Tibial nerve (tissue), 4 donors: ENCODE measurements around the gene FDXR. TPM values are rescaled to one million over a fixed set of nuclear protein-coding genes. Genes with fewer than 3 reads are reported as not detected.
A peak's percentile ranks its signal among the peaks of the same experiment; 100 is the strongest.

ENCODE experiments used
- DNase-seq, 2 donors: peaks; one replicate each; pipeline ENCODE4 v3.0.0-alpha.2; 2019; ENCODE audit warnings: low spot score in 2 of 2
- H3K27ac ChIP-seq, 4 donors: fragments of 200-600 bp; sonication (generic) in 3 of 4; one replicate each; pipeline ENCODE4 v1.5.1; 2017 to 2019; ENCODE audit warnings: mild to moderate bottlenecking in 1 of 4
- H3K27me3 ChIP-seq, 2 donors: fragments of 200-600 bp; sonication (generic) in 1 of 2; one replicate each; pipeline versions ENCODE4 v1.5.1 to v1.6.0; 2017 to 2019
- H3K36me3 ChIP-seq, 3 donors: fragments of 200-600 bp; sonication (generic); one replicate each; pipeline ENCODE4 v1.5.1; 2018 to 2019
- H3K4me1 ChIP-seq, 4 donors: fragments of 200-600 bp; sonication (generic) in 3 of 4; one replicate each; pipeline ENCODE4 v1.5.1; 2017 to 2019
- H3K4me3 ChIP-seq, 4 donors: fragments of 200-600 bp; sonication (generic) in 3 of 4; one replicate each; pipeline ENCODE4 v1.5.1; 2017 to 2019; ENCODE audit warnings: mild to moderate bottlenecking in 1 of 4, moderate library complexity in 1 of 4
- H3K9me3 ChIP-seq, 4 donors: fragments of 200-600 bp; sonication (generic) in 3 of 4; one replicate each; pipeline ENCODE4 v1.5.1; 2017 to 2019
- EP300 ChIP-seq, 2 donors: sonication (generic); formaldehyde crosslinking; IDR thresholded peaks; one replicate each; pipeline ENCODE4 v1.6.1; 2017; ENCODE audit warnings: antibody characterized with exemption in 2 of 2, mild to moderate bottlenecking in 1 of 2
- POLR2A ChIP-seq, 2 donors: fragments of 450-650 bp; IDR thresholded peaks; one replicate each; pipeline ENCODE4 v1.6.1; 2017; ENCODE audit warnings: antibody characterized with exemption in 2 of 2, mild to moderate bottlenecking in 2 of 2, moderate library complexity in 2 of 2
- WGBS, 2 donors: methylation state at CpG; one replicate each; pipeline ENCODE4 v1.1.5; 2018; 5-methylcytosine and 5-hydroxymethylcytosine counted together
- total RNA-seq, 4 donors: library from RNA; depleted of rRNA; stranded (reverse); fragments of >200 nt; gene quantifications; one replicate each; pipeline ENCODE4 v1.1.0, GENCODE V29; 2016
- TF ChIP-seq, protein P1 (sequence below), 5 experiments: fragments of 200-600 bp in 3 of 5; fragments of 450-650 bp in 2 of 5; sonication (generic) in 3 of 5; IDR thresholded peaks; one replicate each; pipeline ENCODE4 v1.5.1; 2016 to 2019; ENCODE audit warnings: antibody characterized with exemption in 5 of 5, mild to moderate bottlenecking in 3 of 5, moderate library complexity in 2 of 5

The FDXR gene
- total RNA-seq, 4 donors from 2014 or later = 3.9 to 12.1 (median 8.8) TPM

DNA sequence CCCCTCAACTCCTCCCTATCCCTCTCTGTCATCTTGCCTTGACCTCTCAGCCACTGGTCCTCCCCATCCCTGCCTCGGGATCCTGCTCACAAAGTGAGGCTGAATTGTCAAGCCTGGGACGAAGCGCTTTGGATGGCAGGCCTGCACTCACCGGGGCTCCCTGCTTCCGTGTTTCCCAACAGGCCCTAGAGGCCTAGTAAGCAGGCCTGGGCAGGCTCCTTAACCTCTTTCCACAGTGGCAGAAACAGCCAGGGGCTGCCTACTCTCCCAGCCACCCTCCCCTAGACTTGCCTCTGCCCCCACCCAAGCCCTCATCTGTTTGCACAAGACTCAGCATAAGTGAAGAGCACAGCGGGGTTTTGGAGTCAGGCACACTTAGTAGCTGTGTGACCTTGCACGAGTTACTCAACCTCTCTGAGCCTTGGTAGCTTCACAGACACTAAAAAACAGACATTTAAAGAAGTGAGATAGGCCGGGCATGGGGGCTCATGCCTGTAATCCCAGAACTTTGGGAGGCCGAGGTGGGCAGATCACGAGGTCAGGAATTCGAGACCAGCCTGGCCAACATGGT lies 25.7 kb upstream of the FDXR start:
- Histone ChIP-seq H3K27me3 (peaks cover 0 to 41% of the 10 kb centered on the region in 2 donors), H3K27ac (no peak overlapping the region), H3K4me1 (peaks cover 0 to 5% (median 3%) of the 10 kb centered on the region in 4 donors), H3K9me3 (no peaks in the 10 kb centered on the region), H3K36me3 (no peaks in the 10 kb centered on the region), H3K4me3 (no peak overlapping the region)
- TF ChIP-seq, protein P1, sequence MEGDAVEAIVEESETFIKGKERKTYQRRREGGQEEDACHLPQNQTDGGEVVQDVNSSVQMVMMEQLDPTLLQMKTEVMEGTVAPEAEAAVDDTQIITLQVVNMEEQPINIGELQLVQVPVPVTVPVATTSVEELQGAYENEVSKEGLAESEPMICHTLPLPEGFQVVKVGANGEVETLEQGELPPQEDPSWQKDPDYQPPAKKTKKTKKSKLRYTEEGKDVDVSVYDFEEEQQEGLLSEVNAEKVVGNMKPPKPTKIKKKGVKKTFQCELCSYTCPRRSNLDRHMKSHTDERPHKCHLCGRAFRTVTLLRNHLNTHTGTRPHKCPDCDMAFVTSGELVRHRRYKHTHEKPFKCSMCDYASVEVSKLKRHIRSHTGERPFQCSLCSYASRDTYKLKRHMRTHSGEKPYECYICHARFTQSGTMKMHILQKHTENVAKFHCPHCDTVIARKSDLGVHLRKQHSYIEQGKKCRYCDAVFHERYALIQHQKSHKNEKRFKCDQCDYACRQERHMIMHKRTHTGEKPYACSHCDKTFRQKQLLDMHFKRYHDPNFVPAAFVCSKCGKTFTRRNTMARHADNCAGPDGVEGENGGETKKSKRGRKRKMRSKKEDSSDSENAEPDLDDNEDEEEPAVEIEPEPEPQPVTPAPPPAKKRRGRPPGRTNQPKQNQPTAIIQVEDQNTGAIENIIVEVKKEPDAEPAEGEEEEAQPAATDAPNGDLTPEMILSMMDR (IDR thresholded peaks at IDR 0.05) = no peak
- TF ChIP-seq EP300 (IDR thresholded peaks at IDR 0.05) = no peak
- no peak for TF ChIP-seq POLR2A (IDR thresholded peaks at IDR 0.05)
- WGBS, 2 donors = 79 to 85% methylated on average over 11 of the region's 11 CpGs
- no peak for DNase-seq

DNA sequence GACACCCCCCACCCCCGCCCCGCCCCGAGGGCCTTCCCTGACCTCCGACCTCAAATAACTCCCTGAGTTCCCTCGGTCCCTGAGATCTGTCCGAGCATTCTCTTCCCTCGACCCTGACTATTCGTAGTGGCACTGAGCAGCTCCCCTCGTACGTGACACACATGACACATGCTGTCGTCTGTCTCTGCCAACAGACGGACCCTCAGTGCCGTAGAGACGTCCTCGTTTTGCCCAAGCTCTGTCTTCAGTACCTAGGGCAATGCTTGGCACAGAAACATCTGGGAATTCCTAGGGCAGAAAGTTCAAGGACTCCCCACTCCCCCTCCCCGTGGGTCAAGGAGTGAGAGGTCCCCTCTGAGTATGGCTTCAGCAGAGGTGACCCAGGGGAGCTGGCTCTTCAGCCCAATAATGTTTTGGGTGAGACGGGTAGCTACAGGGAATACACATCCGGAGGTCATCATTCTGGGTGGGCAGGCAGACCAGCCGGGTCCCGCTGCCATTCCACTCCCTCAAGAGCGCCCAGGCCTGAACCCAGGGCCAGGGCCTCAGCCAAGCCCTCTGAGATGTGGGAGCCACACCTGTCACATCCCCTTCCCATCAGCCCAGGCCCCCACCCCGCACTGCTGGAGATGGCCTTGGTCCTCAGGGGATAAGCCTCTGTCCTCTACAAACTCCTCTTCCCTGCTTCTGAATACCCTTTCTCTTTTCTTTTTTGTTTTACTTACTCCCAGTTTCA lies 21.3 kb upstream of the FDXR start:
- Histone ChIP-seq H3K9me3 (no peaks in the 10 kb centered on the region), H3K4me3 (peak overlapping the region in 2 of 4 donors; percentile 24 to 33), H3K27me3 (peaks cover 0 to 53% of the 10 kb centered on the region in 2 donors), H3K36me3 (no peaks in the 10 kb centered on the region), H3K27ac (no peak overlapping the region), H3K4me1 (peaks cover 0 to 13% (median 9%) of the 10 kb centered on the region in 4 donors)
- TF ChIP-seq EP300 (IDR thresholded peaks at IDR 0.05) = no peak
- TF ChIP-seq, protein P1 (IDR thresholded peaks at IDR 0.05) = no peak
- no peak for TF ChIP-seq POLR2A (IDR thresholded peaks at IDR 0.05)
- no peak for DNase-seq
- WGBS, 2 donors = 26 to 28% methylated on average over 17 to 19 of the region's 22 CpGs

DNA sequence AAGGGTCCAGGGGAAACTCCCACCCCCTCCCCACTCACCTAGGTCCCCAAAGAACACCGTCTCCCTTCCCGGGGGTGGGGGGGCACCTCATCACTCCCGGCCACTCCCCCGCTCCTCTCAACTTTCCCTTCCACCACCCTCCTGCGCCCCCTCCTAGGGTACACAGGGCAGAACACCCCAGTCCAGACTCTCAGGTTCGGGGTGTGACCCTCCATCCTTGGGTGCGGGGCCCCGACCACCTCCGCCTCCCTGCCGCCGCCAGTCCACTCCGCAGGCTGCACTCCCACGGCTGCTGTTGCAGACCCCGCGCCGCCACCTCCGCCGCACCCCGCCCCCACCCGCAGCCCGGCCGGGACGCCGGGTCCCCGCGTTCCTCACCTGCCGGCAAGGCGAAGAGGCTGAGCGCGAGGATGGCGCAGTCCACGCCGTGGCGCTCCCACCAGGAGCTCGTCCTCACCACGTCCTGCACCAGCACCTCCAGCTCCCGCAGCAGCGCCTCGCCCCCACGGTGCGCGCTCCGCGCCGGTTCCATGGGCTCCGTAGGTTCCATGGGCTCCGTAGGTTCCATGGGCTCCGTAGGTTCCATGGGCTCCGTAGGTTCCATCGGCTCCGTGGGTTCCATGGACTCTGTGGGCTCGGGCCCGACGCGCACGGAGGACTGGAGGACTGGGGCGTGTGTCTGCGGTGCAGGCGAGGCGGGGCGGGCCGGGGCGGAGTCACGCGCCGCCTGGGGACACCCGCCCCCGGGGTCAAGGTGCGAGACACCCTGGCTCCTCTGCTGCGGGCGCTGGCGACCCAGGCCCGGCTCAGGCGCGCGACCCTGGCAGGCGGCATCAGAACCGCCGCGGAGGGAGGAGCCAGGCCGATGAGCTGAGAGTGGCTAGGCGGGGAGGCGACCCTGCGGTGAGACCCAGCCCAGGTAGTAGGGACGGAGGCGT lies 20.4 kb upstream of the FDXR start, which contains the start of gene FADS6:
FADS6 (minus strand) TSS at position 660 of the 938 bp plus-strand sequence; CDS start at position 622, 38 bp downstream.
- Histone ChIP-seq H3K27me3 (peaks cover 0 to 53% of the 10 kb centered on the region in 2 donors), H3K9me3 (no peaks in the 10 kb centered on the region), H3K36me3 (no peaks in the 10 kb centered on the region), H3K27ac (no peak within 1 kb of the TSS), H3K4me3 (peak within 1 kb of the TSS in 2 of 4 donors; percentile 24 to 33), H3K4me1 (peaks cover 0 to 13% (median 9%) of the 10 kb centered on the region in 4 donors)
- no peak for TF ChIP-seq EP300 (IDR thresholded peaks at IDR 0.05)
- TF ChIP-seq, protein P1 (IDR thresholded peaks at IDR 0.05) = no peak
- TF ChIP-seq POLR2A (IDR thresholded peaks at IDR 0.05) = no peak
- DNase-seq = no peak
- 4 to 9% methylated on average over 45 to 47 of the region's 86 CpGs for WGBS, 2 donors

DNA sequence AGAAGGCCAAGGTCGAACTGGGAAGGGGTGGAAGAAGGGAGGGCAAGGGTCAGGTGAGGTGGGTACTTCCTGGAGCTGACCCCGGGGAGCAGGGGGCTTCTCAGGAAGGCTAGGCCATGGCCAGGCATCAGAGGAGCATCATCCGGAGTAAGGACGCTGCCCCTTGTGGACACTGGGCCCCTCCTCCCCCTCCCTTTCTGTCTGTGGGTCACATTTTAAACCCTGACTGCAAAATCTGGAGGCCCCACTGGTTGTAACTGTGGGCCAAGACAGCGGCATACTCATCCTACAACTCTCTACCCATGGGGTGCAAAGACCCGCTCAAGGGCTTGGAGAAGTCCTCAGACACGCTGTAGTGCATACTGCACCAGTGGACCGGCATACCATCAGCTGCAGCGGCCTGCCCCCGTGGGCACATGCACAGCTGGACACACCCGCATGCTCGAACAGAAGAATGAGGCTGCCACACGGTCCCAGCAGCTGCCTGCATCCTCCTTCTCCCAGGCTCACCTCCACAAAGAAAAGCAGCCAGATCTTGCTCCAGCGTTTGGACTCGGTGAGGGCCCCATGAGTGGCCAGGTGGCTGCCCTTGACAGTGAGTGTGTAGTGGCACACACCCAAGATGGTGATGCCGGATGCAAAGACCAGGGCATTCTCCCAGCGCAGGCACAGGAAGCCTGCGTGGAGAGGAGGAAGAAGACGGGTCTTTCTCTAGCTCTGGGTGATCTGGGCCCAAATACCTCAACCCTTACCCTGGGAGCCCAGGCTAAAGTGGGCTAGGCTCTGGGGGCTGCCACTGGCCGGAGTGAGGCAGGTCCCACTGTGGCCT lies 19.4 kb upstream of the FDXR start:
- peaks cover 0 to 13% (median 9%) of the 10 kb centered on the region in 4 donors for H3K4me1 ChIP-seq
- WGBS, 2 donors = 59 to 69% methylated on average over 16 of the region's 20 CpGs
- peaks cover 0 to 61% of the 10 kb centered on the region in 2 donors for H3K27me3 ChIP-seq
- H3K9me3 ChIP-seq = no peaks in the 10 kb centered on the region
- H3K27ac ChIP-seq = no peak overlapping the region
- no peak for DNase-seq
- H3K4me3 ChIP-seq = no peak overlapping the region
- no peaks in the 10 kb centered on the region for H3K36me3 ChIP-seq
- TF ChIP-seq, protein P1 (IDR thresholded peaks at IDR 0.05) = no peak
- TF ChIP-seq POLR2A (IDR thresholded peaks at IDR 0.05) (no peak), EP300 (IDR thresholded peaks at IDR 0.05) (no peak)
